Type B pancreatic cell (in vitro differentiated cells): Measurements from ENCODE around the gene MMS22L. TPM values are rescaled to one million over a fixed set of nuclear protein-coding genes. Genes with fewer than 3 reads are reported as not detected.

Source experiments
- DNase-seq: peaks from one replicate; pipeline ENCODE4 v3.0.0; 2021; ENCODE audit warnings: mixed read lengths; ENCODE audit not compliant: unreplicated experiment; ENCODE audit errors: extremely low spot score
- H3K27ac Mint-ChIP-seq: 2 replicates; pipeline ENCODE4 v1.8.0; 2021; ENCODE audit warnings: mild to moderate bottlenecking, mixed read lengths
- H3K27me3 Mint-ChIP-seq: 2 replicates; pipeline ENCODE4 v1.8.0; 2021; ENCODE audit warnings: mixed read lengths
- H3K36me3 Mint-ChIP-seq: 2 replicates; pipeline ENCODE4 v1.8.0; 2021; ENCODE audit warnings: mixed read lengths
- H3K4me1 Mint-ChIP-seq: one replicate; pipeline ENCODE4 v1.8.0; 2021; ENCODE audit warnings: mixed read lengths; ENCODE audit not compliant: unreplicated experiment
- H3K4me3 Mint-ChIP-seq: 2 replicates; pipeline ENCODE4 v1.8.0; 2021; ENCODE audit warnings: mild to moderate bottlenecking, mixed read lengths
- H3K9me3 Mint-ChIP-seq: 2 replicates; pipeline ENCODE4 v1.8.0; 2021; ENCODE audit warnings: mixed read lengths
- total RNA-seq: library from RNA; stranded (reverse); gene quantifications from 2 replicates; pipeline ENCODE4 v1.2.1, GENCODE V29; 2021; ENCODE audit warnings: low replicate concordance
- TF ChIP-seq, protein P1 (sequence below): fragments of 200-600 bp; sonication (generic); conservative IDR thresholded peaks from 2 replicates; pipeline ENCODE4 v1.5.0; 2021; ENCODE audit warnings: antibody characterized with exemption, mild to moderate bottlenecking

MMS22L gene
- total RNA-seq, 1 donor from 2014 or later = 40.3 TPM

DNA sequence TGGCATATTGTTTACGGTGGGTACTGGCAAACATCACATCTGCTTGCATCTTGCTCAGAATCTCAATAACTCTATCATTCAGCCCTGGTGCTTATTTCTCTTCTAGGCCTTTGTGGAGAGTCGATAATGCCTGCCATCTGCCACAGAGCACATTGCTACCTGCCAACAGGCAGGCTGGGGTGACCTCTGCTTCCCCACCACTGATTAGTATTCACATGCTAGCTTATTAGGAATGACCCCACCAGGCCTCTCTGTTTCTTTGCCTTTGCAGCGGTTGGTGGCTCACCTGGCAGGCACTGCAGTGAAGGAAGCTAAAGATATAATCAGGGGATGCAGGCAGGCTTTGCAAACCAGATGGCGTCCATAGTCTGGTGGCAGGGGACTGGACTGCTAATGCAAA, 154.5 kb downstream of the MMS22L start:
- Mint-ChIP-seq H3K27ac (no peak overlapping the region), H3K9me3 (no peaks in the 10 kb centered on the region), H3K4me1 (peaks cover 25% of the 10 kb centered on the region), H3K27me3 (no peaks in the 10 kb centered on the region), H3K4me3 (no peak overlapping the region), H3K36me3 (peaks cover 8% of the 10 kb centered on the region)
- no peak for DNase-seq
- TF ChIP-seq, protein P1, sequence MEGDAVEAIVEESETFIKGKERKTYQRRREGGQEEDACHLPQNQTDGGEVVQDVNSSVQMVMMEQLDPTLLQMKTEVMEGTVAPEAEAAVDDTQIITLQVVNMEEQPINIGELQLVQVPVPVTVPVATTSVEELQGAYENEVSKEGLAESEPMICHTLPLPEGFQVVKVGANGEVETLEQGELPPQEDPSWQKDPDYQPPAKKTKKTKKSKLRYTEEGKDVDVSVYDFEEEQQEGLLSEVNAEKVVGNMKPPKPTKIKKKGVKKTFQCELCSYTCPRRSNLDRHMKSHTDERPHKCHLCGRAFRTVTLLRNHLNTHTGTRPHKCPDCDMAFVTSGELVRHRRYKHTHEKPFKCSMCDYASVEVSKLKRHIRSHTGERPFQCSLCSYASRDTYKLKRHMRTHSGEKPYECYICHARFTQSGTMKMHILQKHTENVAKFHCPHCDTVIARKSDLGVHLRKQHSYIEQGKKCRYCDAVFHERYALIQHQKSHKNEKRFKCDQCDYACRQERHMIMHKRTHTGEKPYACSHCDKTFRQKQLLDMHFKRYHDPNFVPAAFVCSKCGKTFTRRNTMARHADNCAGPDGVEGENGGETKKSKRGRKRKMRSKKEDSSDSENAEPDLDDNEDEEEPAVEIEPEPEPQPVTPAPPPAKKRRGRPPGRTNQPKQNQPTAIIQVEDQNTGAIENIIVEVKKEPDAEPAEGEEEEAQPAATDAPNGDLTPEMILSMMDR = no peak

DNA sequence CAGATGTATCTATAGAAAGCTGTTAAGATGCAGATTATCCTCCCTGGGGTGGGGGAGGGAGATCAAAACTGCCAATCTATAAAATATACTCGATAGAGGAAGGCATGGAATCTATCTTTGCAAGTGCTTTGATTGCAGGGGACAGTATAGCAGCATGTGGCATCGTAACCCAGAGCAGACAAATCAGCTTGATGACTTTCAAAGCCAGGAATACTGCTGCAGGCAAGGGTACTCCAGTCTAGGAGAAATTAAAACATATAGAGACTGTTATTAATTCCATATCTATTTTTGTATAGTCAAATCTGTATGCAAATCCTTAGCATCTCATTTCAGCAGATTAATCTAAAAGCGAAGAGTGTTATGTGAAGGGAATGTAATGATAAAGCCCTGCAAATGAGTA, 159.4 kb downstream of the MMS22L start:
- Mint-ChIP-seq H3K27ac (peak overlapping the region; percentile 71), H3K9me3 (peaks cover 8% of the 10 kb centered on the region), H3K4me1 (peaks cover 21% of the 10 kb centered on the region), H3K4me3 (peak overlapping the region; percentile 9), H3K27me3 (no peaks in the 10 kb centered on the region), H3K36me3 (peaks cover 11% of the 10 kb centered on the region)
- DNase-seq = no peak
- TF ChIP-seq, protein P1 = no peak

DNA sequence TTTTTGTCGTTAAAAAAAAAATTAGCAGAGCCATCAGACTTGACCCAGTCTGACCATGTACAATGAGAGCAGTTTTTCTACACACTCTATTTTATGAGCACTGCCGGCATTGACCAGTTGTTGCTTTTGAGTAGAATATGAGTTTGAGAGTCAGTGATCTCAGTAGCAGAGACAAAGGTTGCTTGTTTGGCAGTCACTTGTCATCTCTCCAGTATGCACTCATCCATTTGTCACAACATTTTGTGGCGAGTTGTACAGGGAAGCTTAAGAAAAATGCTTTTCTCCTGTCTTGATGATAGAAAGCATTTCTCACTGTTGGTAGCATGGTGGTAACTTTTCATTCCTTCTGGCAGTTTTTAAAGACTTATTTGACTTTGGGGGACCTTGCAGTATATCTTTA, 159.9 kb downstream of the MMS22L start:
- H3K9me3 Mint-ChIP-seq = peaks cover 8% of the 10 kb centered on the region
- peaks cover 11% of the 10 kb centered on the region for H3K36me3 Mint-ChIP-seq
- H3K4me3 Mint-ChIP-seq = peak overlapping the region; percentile 9
- H3K27ac Mint-ChIP-seq = peak overlapping the region; percentile 71
- H3K27me3 Mint-ChIP-seq = no peaks in the 10 kb centered on the region
- TF ChIP-seq, protein P1 = no peak
- DNase-seq = no peak
- H3K4me1 Mint-ChIP-seq = peaks cover 21% of the 10 kb centered on the region

DNA sequence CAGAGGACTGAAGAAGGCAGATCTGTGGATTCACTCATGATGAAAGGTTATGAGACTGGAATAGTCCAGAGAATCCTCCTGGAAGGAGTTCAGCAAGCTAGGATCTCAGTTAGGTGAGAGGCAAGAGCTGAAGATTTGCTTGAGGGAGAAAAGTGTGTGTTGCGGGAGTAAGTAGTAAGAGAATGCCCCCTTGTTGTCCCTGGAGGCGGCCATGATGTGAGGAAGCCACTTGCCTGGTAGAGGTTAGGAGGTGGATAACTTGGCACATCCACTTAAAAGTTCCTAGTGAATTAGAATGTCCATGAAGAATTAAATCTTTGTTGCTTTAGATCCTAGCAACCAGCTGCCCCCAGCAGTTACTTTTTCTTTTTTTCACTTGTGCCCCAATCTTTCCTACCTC, 162.5 kb downstream of the MMS22L start:
- TF ChIP-seq, protein P1 = no peak
- H3K27me3 Mint-ChIP-seq = no peaks in the 10 kb centered on the region
- peaks cover 8% of the 10 kb centered on the region for H3K9me3 Mint-ChIP-seq
- H3K4me1 Mint-ChIP-seq = peaks cover 29% of the 10 kb centered on the region
- no peak for DNase-seq
- peak overlapping the region; percentile 78 for H3K27ac Mint-ChIP-seq
- peak overlapping the region; percentile 62 for H3K4me3 Mint-ChIP-seq
- peaks cover 8% of the 10 kb centered on the region for H3K36me3 Mint-ChIP-seq

DNA sequence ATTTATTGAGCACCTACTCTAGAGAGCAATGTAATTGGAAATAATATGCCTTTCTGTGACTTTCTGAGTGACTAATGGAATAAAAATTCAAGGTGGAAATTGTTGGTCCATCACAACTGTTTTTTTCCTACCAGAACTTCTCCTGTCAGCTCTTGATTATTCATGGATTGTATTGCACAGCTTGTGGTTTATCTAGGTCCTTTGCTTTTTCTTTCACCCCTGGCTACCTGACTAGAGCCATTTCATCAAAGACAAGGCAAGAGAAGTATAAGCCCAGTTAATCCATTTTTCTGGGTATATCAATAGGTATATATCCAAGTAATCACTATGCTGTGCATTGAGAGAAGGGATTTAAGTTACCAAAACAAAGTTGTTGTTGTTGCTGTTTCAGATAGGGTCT, 168.4 kb downstream of the MMS22L start:
- peaks cover 5% of the 10 kb centered on the region for H3K9me3 Mint-ChIP-seq

More for the DNA sequence above, 168.4 kb downstream of the MMS22L start:
- Mint-ChIP-seq H3K4me1 (peaks cover 18% of the 10 kb centered on the region), H3K4me3 (no peak overlapping the region), H3K27me3 (no peaks in the 10 kb centered on the region), H3K27ac (no peak overlapping the region), H3K36me3 (peaks cover 3% of the 10 kb centered on the region)
- DNase-seq = no peak
- TF ChIP-seq, protein P1 = no peak
